Hematopoietic multipotent progenitor cell treated with erythropoietin and hydrocortisone succinate and interleukin-3 and kit ligand, for 15 days (in vitro differentiated cells): ENCODE results near the gene CCL3.
"Not testable (repeated sequence)": the region's sequence is repeated elsewhere in the genome, so short reads cannot be mapped to it uniquely, and the experiment has no call there.

ENCODE experiments used
- DNase-seq: peaks from one replicate; pipeline ENCODE4 v3.0.0-alpha.2; 2015; ENCODE audit warnings: low spot score

CCL3 gene

DNA sequence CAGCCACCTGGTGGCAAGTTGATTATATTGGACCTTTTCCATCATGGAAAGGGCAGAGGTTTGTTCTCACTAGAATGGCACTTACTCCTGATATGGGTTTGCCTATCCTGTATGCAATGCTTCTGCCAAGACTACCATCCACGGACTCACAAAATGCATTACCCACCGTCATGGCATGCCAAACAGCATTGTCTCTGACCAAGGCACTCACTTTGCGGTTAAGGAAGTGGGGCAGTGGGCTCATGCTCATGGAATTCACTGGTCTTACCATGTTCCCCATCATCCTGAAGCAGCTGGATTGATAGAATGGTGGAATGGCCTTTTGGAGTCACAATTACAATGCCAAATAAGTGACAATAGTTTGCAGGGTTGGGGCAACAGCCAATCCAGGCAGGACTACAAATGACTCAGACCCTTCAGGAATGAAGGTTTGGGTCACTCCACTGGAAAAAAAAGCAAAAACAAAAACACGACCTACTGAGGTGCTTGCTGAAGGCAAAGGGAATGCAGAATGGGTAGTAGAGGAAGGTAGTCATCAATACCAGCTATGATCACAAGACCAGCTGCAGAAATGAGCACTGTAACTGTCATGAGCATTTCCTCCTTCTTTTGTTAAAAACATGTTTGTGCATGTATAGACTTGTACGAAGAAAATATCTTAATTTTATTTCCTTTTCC is 25.2 kb upstream of the CCL3 start:
- not testable (repeated sequence) for DNase-seq

DNA sequence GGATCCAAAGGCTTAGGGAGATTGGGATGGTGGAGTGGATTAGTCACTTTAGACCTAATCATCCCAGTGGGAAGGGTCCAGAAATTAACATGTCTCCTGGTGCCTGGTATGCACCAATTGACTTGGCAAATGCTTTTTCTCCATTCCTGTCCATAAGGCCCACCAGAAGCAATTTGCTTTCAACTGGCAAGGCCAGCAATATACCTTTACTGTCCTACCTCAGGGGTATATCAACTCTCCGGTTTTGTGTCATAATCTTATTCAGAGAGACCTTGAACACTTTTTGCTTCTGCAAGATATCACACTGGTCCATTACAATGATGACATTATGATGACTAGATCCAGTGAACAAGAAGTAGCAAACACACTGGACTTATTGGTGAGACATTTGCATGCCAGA is 23.2 kb upstream of the CCL3 start:
- not testable (repeated sequence) for DNase-seq

- no peak for DNase-seq
Observed at GRCh38 chr17:36112572-36112971, 22.6 kb upstream of the CCL3 start.

- DNase-seq = no peak
Observed at GRCh38 chr17:36111068-36111490, 21.1 kb upstream of the CCL3 start.

GRCh38 chr17:36108265-36108664 is 18.3 kb upstream of the CCL3 start:
- DNase-seq = not testable (repeated sequence)

GRCh38 chr17:36107660-36108059 is 17.7 kb upstream of the CCL3 start:
- DNase-seq = no peak

DNA sequence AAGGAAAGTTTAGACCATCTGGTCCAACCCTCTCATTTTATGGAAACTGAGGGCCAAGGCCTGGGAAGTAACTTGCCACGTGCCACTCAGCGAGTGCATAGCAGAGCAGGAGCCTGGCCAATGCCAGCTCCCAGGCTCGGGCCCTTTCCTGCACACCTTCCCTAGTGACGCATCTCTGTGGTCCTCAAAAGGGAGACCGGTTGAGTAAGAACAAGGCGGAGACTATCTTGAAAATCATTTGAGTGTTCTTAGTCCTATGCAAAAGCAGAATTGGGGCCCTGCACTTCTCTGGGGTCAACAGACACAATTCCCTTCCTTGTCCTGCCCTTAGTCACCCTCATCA is 16.5 kb upstream of the CCL3 start:
- no peak for DNase-seq

DNA sequence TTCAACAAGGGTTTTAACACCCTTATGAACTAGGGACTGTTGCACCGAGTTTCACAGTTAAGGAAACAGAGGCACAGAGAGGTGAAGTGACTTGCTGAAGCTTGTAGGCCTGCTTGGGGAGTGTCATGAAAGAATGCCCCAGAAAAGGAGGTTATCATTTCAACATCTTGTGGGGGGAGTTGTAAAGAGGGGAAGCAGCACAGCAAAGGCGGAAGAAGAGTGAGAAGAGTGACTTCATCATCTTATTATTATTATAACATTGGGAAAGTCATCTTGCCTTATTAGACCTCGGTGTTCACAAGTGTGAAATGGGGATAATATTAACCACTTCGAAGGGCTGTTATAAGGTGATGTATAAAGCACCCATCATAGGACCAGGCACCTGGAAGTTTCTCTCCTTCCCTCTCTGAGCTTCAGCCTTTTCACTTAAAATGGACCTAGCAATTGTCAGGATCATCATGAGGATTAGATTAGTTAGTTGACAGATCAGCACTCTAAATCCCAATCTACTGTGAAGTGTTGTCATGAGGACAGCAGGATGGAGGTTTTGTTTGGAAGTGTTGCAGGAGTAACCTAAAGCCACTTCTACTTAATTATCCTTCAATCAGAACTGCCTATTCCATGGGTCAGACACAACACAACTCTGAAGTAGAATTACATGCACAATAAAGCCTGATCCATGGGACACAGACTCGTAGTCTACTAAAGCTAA is 16.0 kb upstream of the CCL3 start:
- DNase-seq = no peak

- no peak for DNase-seq
Observed at GRCh38 chr17:36104701-36105181, 14.8 kb upstream of the CCL3 start.

- not testable (repeated sequence) for DNase-seq
Observed at GRCh38 chr17:36104246-36104645, 14.3 kb upstream of the CCL3 start.

DNA sequence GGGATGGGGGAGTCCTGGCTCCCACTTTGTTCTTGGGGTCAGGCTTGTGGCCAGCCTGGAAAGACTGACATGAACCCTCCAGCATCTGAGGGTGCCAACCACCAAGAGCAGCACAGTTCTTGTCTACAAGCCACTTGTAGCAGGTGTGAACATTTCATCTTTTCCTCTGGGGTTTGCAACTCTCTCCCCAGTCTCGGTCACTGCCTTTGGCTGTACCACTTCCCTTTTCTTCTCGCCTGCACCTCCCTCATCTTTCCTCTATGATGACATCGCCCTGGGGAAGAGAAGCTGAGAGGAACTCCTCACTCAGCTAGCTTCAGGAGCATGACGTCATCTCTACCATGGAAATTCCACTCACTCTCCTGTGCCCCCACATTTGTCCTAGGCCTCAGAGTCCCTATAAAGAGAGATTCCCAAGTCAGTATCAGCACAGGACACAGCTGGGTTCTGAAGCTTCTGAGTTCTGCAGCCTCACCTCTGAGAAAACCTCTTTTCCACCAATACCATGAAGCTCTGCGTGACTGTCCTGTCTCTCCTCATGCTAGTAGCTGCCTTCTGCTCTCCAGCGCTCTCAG is 13.5 kb upstream of the CCL3 start, which contains the start of gene CCL4:
Gene CCL4 (plus strand): TSS at position 427 of the 575 bp plus-strand sequence. CDS start 79 bp downstream, at position 506.
- not testable (repeated sequence) for DNase-seq

- not testable (repeated sequence) for DNase-seq
Observed at GRCh38 chr17:36099004-36099403, 9.1 kb upstream of the CCL3 start.

DNA sequence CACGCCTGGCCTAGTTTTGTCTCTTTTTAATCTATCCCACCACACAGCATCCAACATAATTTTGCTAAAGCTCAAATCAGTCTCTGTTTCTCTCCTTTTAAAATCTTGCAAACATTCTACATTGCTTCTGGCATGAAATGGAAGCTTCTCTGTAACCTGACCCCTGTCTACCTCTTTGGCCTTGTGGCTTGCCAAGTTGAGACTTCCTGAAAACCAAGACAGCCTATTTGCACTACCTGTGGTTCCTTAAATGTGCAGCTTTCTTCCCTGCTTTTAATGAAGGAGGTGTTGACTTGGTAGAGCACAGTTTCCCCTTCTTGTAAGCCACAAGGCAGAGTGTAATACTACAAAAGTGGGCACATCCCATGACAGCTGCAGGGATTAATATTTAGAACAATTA is 6.0 kb upstream of the CCL3 start:
- no peak for DNase-seq

DNA sequence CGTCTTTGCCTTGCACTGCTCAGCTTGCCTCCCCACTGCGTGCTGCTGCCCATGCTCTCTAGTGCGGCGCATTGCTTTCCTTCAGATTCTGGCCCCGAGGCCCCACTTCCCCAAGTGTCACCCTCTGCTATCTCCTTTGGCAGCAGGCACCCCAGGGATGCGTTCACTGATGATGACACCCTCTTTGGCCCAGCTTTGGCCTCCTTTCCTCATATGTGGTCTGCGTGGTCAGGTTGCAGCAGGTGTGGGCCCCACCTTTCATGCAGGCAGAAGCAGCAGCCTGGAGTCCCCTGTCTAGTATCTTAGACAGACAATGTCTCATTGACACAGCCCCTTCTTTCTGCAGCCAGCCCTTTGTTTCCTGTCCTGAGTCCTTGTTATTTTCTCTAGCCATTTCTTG is 4.8 kb upstream of the CCL3 start:
- DNase-seq = no peak

DNA sequence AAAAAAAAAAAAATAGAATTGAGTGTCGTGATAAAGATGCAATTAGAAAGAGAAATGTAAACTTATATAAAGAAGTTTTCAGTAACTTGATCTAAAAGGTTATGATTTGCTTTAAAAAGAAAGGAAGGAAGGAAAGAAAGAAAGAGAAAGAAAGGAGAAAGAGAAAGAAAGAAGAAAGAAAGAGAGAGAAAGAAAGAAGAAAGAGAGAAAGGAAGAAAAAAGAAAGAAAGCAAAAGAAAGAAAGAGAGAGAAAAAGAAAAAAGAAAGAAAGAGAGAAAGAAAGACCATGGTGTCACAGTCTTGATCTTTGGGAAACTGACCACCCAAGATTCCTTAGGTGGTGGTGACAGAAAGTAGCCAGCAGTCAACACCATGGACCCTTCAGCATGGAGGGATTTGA is 4.3 kb upstream of the CCL3 start:
- DNase-seq = no peak

GRCh38 chr17:36092715-36093114 is 2.8 kb upstream of the CCL3 start:
- DNase-seq = not testable (repeated sequence)

DNA sequence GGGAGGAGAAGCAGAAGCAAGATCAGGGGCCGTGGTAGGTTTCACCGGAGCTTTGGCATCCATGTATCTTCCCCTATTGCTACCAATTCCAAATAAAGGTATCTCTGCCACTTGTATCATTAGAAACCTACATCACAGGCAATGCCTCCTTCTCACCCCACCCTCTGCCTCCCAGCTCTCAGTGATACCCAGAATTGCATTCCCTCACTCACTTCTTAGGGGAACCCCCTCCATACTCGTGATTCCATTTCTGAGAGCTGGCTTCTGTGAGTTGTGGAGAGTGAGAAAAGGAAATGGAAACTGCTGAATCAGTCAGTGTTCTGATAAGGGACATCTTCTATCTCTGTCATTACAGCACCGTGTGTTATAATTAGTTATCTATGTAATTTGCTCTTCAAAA is 2.3 kb upstream of the CCL3 start:
- no peak for DNase-seq

GRCh38 chr17:36089339-36089865 is 541 bp downstream of the CCL3 start:
- DNase-seq = no peak

DNA sequence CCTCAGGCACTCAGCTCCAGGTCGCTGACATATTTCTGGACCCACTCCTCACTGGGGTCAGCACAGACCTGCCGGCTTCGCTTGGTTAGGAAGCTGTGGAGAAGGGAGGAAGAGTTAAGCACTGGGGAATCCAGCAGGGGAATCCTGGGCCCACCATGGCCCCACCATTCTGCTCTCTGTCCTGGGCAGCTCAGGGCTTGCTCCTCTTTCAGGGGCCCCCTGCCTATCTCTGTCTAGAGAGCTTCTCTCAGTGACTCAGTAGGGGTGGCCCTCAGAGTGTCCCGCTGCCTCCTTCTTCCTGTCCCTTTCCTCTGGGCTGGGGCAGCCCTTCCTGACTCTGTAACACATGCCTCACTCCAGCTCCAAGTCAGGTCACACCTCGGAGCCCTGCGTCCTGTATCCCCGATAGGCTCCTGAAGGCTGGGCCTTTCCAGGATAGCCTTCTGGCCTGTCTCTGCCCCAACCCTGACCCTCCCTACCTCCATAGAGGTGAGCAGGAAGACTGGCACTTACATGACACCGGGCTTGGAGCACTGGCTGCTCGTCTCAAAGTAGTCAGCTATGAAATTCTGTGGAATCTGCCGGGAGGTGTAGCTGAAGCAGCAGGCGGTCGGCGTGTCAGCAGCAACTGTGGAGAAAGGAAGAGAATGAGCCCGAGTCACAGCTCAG is 1.1 kb downstream of the CCL3 start:
- DNase-seq = no peak

DNA sequence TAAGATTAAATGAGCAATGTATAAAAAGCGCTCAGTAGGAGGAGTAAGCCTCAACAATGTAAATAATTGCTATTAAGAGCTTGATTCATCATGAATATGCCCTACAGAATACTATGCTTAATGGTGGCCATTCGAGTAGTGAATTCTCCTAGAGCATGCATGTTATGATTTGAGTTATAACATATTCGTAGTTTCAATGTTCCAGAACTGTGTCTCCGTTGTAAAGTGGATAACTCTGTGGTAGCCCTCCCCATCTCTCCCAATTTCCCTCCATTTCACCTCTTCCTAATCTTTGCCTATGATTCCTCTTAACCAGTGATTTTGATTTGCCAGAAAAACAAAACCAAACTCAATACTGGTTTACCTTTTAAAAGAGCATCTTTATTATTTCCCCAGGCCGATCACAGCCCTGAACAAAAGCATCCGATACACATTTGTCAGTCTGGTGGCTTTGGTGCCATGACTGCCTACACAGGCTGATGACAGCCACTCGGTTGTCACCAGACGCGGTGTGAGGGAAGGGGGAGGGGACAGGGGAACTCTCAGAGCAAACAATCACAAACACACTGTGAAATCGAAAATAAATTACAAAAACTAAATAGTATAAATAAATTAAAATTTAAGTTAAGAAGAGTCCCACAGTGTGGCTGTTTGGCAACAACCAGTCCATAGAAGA is 1.9 kb downstream of the CCL3 start:
- not testable (repeated sequence) for DNase-seq

DNA sequence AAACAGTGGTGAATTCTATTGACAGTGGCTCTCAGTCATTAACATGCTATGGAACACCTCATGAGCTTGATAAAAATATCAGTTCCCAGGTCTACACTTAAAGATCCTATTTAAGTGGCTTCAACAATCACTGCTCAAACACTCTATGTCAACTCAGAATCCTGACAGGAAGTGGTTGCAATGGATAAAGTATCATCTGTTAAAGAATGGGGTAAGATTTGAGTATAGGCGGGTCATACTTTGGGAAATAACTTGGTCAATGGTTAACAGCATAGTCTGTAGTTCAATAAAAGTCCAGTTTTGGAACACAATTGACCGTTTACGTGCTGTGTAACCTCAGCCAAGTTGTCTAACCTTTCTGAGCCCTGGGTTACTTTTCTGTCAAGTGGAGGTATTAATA is 2.5 kb downstream of the CCL3 start:
- not testable (repeated sequence) for DNase-seq

GRCh38 chr17:36086791-36087190 is 3.2 kb downstream of the CCL3 start:
- no peak for DNase-seq
